HFF-Myc (cell line): ENCODE results near the gene MAMSTR.

Experiments used
- DNase-seq: peaks from one replicate; pipeline ENCODE4 v3.0.0-alpha.2; 2011; ENCODE audit warnings: low read depth; ENCODE audit errors: extremely low read depth
- H3K4me3 ChIP-seq: replicated peaks from 2 replicates; pipeline ENCODE4 v1.5.1; 2011; ENCODE audit warnings: low read depth, mild to moderate bottlenecking, control low read depth, low read length
- TF ChIP-seq, protein P1 (sequence below): IDR thresholded peaks from 2 replicates; pipeline ENCODE4 v1.5.1; 2012; ENCODE audit warnings: mild to moderate bottlenecking, low read depth, low read length, control low read depth; ENCODE audit errors: missing control alignments

MAMSTR gene

DNA sequence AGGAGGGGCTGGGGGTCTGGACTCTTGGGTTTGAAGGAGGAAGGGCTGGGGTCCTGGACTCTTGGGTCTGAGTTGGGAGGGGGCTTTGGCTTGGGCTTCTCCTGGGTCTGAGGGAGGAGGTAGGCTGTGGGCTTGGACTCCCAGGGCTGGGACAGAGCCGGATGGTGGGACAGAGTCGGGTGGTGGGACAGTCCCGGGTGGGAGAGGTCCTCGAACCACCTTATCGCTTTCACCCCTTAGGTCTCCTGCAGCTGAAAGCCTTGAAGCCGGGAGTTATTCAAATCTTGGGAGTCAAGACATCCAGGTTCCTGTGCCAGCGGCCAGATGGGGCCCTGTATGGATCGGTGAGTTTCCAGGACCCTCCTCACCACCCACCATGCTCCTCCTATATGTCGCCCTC is 37.2 kb upstream of the MAMSTR start:
- DNase-seq, result no peak
- TF ChIP-seq, protein P1, sequence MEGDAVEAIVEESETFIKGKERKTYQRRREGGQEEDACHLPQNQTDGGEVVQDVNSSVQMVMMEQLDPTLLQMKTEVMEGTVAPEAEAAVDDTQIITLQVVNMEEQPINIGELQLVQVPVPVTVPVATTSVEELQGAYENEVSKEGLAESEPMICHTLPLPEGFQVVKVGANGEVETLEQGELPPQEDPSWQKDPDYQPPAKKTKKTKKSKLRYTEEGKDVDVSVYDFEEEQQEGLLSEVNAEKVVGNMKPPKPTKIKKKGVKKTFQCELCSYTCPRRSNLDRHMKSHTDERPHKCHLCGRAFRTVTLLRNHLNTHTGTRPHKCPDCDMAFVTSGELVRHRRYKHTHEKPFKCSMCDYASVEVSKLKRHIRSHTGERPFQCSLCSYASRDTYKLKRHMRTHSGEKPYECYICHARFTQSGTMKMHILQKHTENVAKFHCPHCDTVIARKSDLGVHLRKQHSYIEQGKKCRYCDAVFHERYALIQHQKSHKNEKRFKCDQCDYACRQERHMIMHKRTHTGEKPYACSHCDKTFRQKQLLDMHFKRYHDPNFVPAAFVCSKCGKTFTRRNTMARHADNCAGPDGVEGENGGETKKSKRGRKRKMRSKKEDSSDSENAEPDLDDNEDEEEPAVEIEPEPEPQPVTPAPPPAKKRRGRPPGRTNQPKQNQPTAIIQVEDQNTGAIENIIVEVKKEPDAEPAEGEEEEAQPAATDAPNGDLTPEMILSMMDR, result no peak
- H3K4me3 ChIP-seq, result no peak overlapping the region

DNA sequence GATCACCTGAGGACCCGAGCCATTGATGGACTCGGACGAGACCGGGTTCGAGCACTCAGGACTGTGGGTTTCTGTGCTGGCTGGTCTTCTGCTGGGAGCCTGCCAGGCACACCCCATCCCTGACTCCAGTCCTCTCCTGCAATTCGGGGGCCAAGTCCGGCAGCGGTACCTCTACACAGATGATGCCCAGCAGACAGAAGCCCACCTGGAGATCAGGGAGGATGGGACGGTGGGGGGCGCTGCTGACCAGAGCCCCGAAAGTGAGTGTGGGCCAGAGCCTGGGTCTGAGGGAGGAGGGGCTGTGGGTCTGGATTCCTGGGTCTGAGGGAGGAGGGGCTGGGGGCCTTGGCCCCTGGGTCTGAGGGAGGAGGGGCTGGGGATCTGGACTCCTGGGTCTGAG is 36.7 kb upstream of the MAMSTR start:
- no peak overlapping the region for H3K4me3 ChIP-seq
- no peak for DNase-seq
- TF ChIP-seq, protein P1, result no peak

DNA sequence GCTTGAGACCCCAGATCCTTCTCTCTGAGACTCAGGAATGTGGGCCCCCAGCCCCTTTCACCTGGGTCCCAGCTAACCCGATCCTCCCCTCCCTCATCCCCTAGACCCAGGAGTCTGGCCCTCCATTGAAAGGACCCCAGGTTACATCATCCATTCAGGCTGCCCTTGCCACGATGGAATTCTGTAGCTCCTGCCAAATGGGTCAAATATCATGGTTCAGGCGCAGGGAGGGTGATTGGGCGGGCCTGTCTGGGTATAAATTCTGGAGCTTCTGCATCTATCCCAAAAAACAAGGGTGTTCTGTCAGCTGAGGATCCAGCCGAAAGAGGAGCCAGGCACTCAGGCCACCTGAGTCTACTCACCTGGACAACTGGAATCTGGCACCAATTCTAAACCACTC is 36.3 kb upstream of the MAMSTR start:
- no peak overlapping the region for H3K4me3 ChIP-seq
- no peak for DNase-seq
- TF ChIP-seq, protein P1, result no peak

DNA sequence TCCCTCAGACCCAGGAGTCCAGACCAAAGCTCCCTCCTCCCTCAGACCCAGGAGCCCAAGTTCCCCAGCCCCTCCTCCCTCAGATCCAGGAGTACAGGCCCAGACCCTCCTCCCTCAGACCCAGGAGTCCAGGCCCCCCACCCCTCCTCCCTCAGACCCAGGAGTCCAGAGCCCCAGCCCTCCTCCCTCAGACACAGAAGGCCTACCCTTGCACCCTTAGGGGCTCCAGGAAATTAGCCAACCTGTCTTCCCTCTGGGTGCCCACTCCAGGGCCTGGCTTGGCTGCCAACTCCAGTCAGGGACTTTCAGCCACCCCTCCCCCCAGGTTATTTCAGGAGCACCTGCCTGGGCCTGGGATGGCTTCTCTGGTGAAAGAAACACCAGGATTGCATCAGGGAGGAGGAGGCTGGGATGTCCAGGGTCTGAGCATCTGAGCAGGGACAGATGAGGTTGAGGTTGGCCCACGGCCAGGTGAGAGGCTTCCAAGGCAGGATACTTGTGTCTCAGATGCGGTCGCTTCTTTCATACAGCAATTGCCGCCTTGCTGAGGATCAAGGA is 35.6 kb upstream of the MAMSTR start, which contains the start of gene FGF21:
TSS of gene FGF21 (plus strand) at position 441 of the 558 bp plus-strand sequence. CDS start 713 bp downstream, outside the sequence.
- DNase-seq, result no peak
- no peak within 1 kb of the TSS for H3K4me3 ChIP-seq
- TF ChIP-seq, protein P1, result no peak

DNA sequence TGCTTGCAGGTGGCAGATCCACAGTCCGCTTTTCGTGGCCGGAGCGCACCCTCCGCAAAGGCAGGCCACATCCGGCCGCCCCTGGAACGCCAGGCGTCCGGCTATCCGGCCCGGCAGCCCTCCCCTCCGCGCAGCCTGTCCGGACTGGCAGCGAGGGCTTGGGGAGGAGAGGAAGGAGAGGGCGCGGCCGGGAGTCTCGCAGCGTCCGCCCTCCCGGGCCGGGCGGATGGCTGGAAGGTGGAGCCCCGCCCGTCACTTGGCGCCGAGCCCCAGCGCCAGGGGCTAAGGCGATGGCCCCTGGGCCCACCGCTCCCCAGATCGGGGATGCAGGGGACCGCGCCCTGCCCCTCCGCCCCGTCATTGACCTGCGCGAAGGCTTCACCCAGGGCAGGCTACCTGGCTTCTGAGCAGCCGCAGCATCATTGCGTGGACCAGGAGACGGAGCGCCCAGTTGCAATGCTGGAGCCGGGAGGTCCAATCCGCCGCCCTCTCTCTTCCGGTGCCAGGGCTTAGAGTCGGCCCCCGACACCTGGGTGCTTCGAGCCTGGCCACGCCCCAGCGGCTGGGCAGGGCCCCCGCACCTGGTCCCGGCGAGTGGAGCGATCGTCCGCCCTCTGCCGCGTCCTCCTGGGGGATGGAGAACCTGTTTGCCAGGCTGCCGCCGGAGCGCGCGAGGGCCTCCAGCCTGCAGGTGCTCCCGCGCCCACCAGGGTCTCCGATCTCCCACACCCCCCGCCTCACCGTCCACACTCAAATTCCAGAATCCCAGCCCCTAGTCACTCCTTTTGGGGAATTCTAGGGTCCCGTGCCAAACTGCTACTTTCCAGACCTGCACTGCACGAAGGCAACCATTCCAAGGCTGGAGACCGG is 33.2 kb upstream of the MAMSTR start, which contains the start of gene FUT1:
TSS of gene FUT1 (minus strand) at position 146 of the 870 bp plus-strand sequence. CDS start 1,360 bp downstream, outside the sequence.
- no peak for DNase-seq
- H3K4me3 ChIP-seq, result peak within 1 kb of the TSS; percentile 45

DNA sequence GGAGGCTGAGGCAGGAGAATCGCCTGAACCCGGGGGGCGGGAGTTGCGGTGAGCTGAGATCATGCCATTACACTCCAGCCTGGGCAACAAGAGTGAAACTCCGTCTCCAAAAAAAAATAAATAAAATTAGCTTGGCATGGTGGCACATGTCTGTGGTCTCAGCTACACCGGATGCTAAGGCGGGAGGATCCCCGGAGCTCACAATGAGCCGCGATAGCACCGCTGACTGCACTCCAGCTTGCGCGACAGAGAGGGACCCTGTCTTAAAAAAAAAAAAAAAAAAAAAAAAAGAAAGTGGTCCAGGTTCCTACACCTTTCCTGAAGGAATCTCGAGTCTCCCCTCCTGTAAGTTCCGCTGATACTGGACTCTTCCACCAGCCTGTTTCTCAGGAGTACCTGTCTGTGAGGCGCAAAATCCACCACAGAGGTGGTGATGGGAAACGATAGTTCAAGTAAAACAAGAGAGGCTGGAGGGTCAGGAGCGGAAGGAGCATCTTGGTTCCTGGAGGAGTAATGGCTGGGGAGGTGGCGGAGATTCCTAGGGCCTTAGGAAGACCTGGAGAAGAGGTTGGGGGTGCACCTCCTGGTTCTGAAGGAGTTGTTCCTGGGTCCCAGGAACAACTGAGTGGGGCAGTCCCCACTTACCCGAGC is 32.4 kb upstream of the MAMSTR start:
- H3K4me3 ChIP-seq, result peak overlapping the region; percentile 45
- TF ChIP-seq, protein P1, result no peak
- DNase-seq, result no peak

More for the DNA sequence above, 33.2 kb upstream of the MAMSTR start, which contains the start of gene FUT1:
- TF ChIP-seq, protein P1, result no peak
